Mesenchymal stem cell (in vitro differentiated cells and primary cell): ENCODE measurements around the gene VEGFC.
A peak's percentile ranks its signal among the peaks of the same experiment; 100 is the strongest.

ENCODE experiments used
- DNase-seq: peaks from one replicate; pipeline ENCODE4 v3.0.0-alpha.2; 2013
- H2AFZ ChIP-seq: one replicate; pipeline ENCODE4 v1.6.1; 2013; ENCODE audit warnings: low read depth, mild to moderate bottlenecking, control low read depth, inconsistent platforms, low read length, moderate library complexity
- H2AK5ac ChIP-seq: 2 replicates; pipeline ENCODE4 v1.6.1; 2013; ENCODE audit warnings: low read length, moderate library complexity, mild to moderate bottlenecking, inconsistent platforms; ENCODE audit not compliant: severe bottlenecking
- H2BK120ac ChIP-seq: one replicate; pipeline ENCODE4 v1.6.1; 2013; ENCODE audit warnings: low read depth, mild to moderate bottlenecking, inconsistent platforms, low read length, moderate library complexity
- H2BK12ac ChIP-seq, 2 experiments: one replicate each; pipeline ENCODE4 v1.6.1; 2013; ENCODE audit warnings: inconsistent platforms in 2 of 2, low read length in 2 of 2, mild to moderate bottlenecking in 2 of 2, moderate library complexity in 2 of 2, control low read depth in 1 of 2
- H2BK15ac ChIP-seq: one replicate; pipeline ENCODE4 v1.6.1; 2013; ENCODE audit warnings: mild to moderate bottlenecking, low read depth, inconsistent platforms; ENCODE audit not compliant: poor library complexity, severe bottlenecking
- H2BK5ac ChIP-seq: 2 replicates; pipeline ENCODE4 v1.6.1; 2013; ENCODE audit warnings: low read depth, mild to moderate bottlenecking, low read length, control low read depth, inconsistent platforms; ENCODE audit not compliant: poor library complexity, severe bottlenecking
- H3K14ac ChIP-seq, 2 experiments: one replicate each; pipeline ENCODE4 v1.6.1; 2013; ENCODE audit warnings: inconsistent platforms in 2 of 2, low read length in 2 of 2, control low read depth in 1 of 2, mild to moderate bottlenecking in 1 of 2, moderate library complexity in 1 of 2
- H3K18ac ChIP-seq, 2 experiments: one replicate each; pipeline ENCODE4 v1.6.1; 2013; ENCODE audit warnings: inconsistent platforms in 2 of 2, low read length in 2 of 2, control low read depth in 1 of 2, low read depth in 1 of 2, mild to moderate bottlenecking in 1 of 2
- H3K23ac ChIP-seq, 2 experiments: one replicate each; pipeline ENCODE4 v1.6.1; 2013; ENCODE audit warnings: inconsistent platforms in 2 of 2, low read length in 2 of 2, mild to moderate bottlenecking in 2 of 2, moderate library complexity in 2 of 2, control low read depth in 1 of 2
- H3K27ac ChIP-seq: 2 replicates; pipeline ENCODE4 v1.5.1; 2013; ENCODE audit warnings: mild to moderate bottlenecking, moderate library complexity, low read length, control low read depth, inconsistent platforms; ENCODE audit not compliant: poor library complexity, severe bottlenecking
- H3K27me3 ChIP-seq, 2 experiments: 2 replicates each; pipeline versions ENCODE4 v1.6.1 to v1.7.0; 2013; ENCODE audit warnings: low read length in 2 of 2, mild to moderate bottlenecking in 2 of 2, moderate library complexity in 2 of 2, control low read depth in 1 of 2, inconsistent platforms in 1 of 2; ENCODE audit not compliant: control insufficient read depth in 1 of 2, insufficient read depth in 1 of 2
- H3K36me3 ChIP-seq, 2 experiments: 2 replicates each; pipeline versions ENCODE4 v1.6.1 to v1.7.0; 2013; ENCODE audit warnings: low read length in 2 of 2, control low read depth in 1 of 2, inconsistent platforms in 1 of 2, low read depth in 1 of 2, mild to moderate bottlenecking in 1 of 2; ENCODE audit not compliant: insufficient read depth in 2 of 2, control insufficient read depth in 1 of 2
- H3K4ac ChIP-seq, 2 experiments: one replicate each; pipeline ENCODE4 v1.6.1; 2013; ENCODE audit warnings: inconsistent platforms in 2 of 2, low read length in 2 of 2, mild to moderate bottlenecking in 2 of 2, moderate library complexity in 2 of 2, control low read depth in 1 of 2, low read depth in 1 of 2
- H3K4me1 ChIP-seq: 2 replicates; pipeline ENCODE4 v1.6.1; 2013; ENCODE audit warnings: low read depth, low read length, control low read depth; ENCODE audit not compliant: control insufficient read depth, insufficient read depth
- H3K4me2 ChIP-seq: 2 replicates; pipeline ENCODE4 v1.6.1; 2013; ENCODE audit warnings: low read length, mild to moderate bottlenecking, inconsistent platforms; ENCODE audit not compliant: poor library complexity, severe bottlenecking
- H3K4me3 ChIP-seq, 2 experiments: 2 replicates each; pipeline versions ENCODE4 v1.5.1 to v1.7.0; 2013; ENCODE audit warnings: low read length in 2 of 2, mild to moderate bottlenecking in 2 of 2, control low read depth in 1 of 2, low read depth in 1 of 2; ENCODE audit not compliant: insufficient read depth in 1 of 2
- H3K79me1 ChIP-seq: replicated peaks from 2 replicates; pipeline ENCODE4 v1.6.1; 2013; ENCODE audit warnings: mild to moderate bottlenecking, control low read depth, low read length, inconsistent platforms; ENCODE audit not compliant: poor library complexity, severe bottlenecking
- H3K9ac ChIP-seq: 2 replicates; pipeline ENCODE4 v1.7.0; 2013; ENCODE audit warnings: mild to moderate bottlenecking, low read length, moderate library complexity
- H3K9me3 ChIP-seq: 2 replicates; pipeline ENCODE4 v1.7.0; 2013; ENCODE audit warnings: mild to moderate bottlenecking, low read length; ENCODE audit not compliant: control insufficient read depth
- H4K8ac ChIP-seq: one replicate; pipeline ENCODE4 v1.6.1; 2013; ENCODE audit warnings: inconsistent platforms, mild to moderate bottlenecking, low read length, moderate library complexity
- H4K91ac ChIP-seq: one replicate; pipeline ENCODE4 v1.6.1; 2013; ENCODE audit warnings: mild to moderate bottlenecking, low read length, inconsistent platforms
- WGBS: methylation state at CpG from one replicate; pipeline ENCODE4 v1.1.7; 2013; ENCODE audit warnings: mixed read lengths; 5-methylcytosine and 5-hydroxymethylcytosine counted together

VEGFC gene

DNA sequence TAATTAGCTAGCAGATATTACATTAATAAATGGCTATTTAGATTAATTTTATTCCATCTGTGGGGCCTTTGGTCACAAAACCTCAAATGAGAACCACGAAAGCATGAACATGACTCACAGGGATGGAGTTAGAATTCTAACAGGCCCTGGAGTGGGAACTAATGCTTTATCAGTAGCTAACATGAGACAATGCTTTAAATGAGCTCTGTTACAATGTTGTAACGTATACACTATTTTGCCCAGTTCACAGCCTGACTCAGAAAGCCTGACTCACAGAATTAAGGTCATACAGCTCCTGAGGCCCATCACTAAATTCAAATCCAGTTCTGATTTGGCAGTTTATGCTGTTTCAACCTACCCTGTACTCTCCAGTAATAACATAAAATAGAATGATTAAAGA is 23.2 kb downstream of the VEGFC start:
- Histone ChIP-seq H3K4me3 (no peak overlapping the region), H3K23ac (no peak overlapping the region), H3K36me3 (peaks cover 0 to 13% of the 10 kb centered on the region in 2 experiments), H3K27ac (peak overlapping the region; percentile 56), H3K4me1 (peaks cover 1% of the 10 kb centered on the region), H3K9ac (peak overlapping the region; percentile 74), H3K4ac (no peak overlapping the region), H2AFZ (no peak overlapping the region), H3K14ac (no peak overlapping the region), H2BK12ac (no peak overlapping the region), H3K18ac (no peak overlapping the region), H2BK120ac (no peak overlapping the region), H3K27me3 (no peaks in the 10 kb centered on the region), H3K79me1 (peaks cover 14% of the 10 kb centered on the region), H2AK5ac (no peak overlapping the region), H3K4me2 (no peak overlapping the region), H2BK15ac (no peak overlapping the region), H3K9me3 (peaks cover 4% of the 10 kb centered on the region), H4K91ac (no peak overlapping the region), H2BK5ac (no peak overlapping the region), H4K8ac (no peak overlapping the region)
- DNase-seq = peak; percentile 91
- 0% methylated on average over 2 of the region's 2 CpGs for WGBS

DNA sequence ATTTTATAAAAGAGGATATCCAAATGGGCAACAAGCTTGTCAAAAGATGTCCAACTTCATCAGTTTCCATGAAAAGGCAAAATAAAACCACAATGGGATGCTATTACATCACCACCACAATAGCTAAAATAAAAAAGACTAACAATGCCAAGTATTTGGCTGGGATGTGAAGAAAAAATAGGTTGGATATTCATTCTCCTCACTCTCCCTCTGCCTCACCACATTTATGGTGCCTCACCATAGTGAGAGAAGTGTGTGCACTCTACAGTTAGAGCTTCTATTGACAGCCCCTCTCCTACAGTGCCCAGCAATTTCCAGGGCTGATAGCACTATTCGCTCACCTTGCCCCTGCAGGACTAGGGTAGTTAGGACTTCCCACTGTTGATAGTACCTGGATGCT is 25.5 kb downstream of the VEGFC start:
- Histone ChIP-seq H3K27me3 (no peaks in the 10 kb centered on the region), H3K27ac (no peak overlapping the region), H3K18ac (no peak overlapping the region), H3K4ac (no peak overlapping the region), H3K14ac (no peak overlapping the region), H3K79me1 (peaks cover 14% of the 10 kb centered on the region), H2AK5ac (no peak overlapping the region), H3K4me2 (no peak overlapping the region), H2BK5ac (no peak overlapping the region), H2AFZ (no peak overlapping the region), H3K9me3 (peaks cover 4% of the 10 kb centered on the region), H4K8ac (no peak overlapping the region), H2BK12ac (no peak overlapping the region), H3K23ac (no peak overlapping the region), H2BK120ac (no peak overlapping the region), H3K4me3 (no peak overlapping the region), H2BK15ac (no peak overlapping the region), H3K9ac (no peak overlapping the region), H4K91ac (no peak overlapping the region), H3K36me3 (peaks cover 0 to 8% of the 10 kb centered on the region in 2 experiments), H3K4me1 (peaks cover 1% of the 10 kb centered on the region)
- DNase-seq = no peak
- WGBS = 100% methylated on average over 1 of the region's 1 CpG

DNA sequence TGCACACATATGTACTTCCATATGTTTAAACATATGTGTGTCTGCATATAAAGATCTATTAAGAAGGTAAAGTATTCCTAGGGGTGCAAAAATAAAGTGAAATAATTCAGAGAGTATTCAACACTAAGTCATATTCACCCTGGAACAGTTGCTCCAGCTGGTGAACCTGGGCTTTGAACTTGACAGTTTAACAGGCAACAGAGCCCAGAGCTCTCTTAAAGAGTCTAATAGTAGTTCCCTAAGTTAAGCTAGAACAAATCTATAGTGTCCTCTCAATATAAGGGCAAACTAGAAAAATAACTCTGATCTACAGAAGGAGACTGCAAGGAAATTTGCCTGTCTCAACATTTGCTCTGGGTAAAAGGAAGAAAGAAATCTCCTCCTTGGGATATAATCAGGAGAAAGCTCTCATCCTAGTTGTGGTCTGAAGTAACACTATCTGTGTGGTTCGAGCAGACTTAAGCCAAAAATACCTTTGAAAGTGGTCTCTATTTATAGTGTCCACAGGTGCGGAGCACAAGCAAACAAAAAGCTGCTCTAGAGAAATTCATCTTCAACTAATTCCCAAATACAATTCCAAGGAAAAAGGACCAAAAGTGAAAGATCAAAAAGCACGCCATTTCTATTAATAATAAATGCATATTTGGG is 29.9 kb downstream of the VEGFC start:
- Histone ChIP-seq H3K18ac (no peak overlapping the region), H3K9me3 (peaks cover 4% of the 10 kb centered on the region), H2AFZ (no peak overlapping the region), H3K36me3 (peaks cover 0 to 4% of the 10 kb centered on the region in 2 experiments), H3K4ac (no peak overlapping the region), H4K8ac (no peak overlapping the region), H3K4me3 (no peak overlapping the region), H3K14ac (no peak overlapping the region), H3K23ac (no peak overlapping the region), H3K79me1 (peaks cover 8% of the 10 kb centered on the region), H3K4me1 (no peaks in the 10 kb centered on the region), H4K91ac (no peak overlapping the region), H2BK120ac (no peak overlapping the region), H3K9ac (no peak overlapping the region), H2BK12ac (no peak overlapping the region), H3K27me3 (no peaks in the 10 kb centered on the region), H3K27ac (no peak overlapping the region), H2BK15ac (no peak overlapping the region), H2BK5ac (no peak overlapping the region), H2AK5ac (no peak overlapping the region), H3K4me2 (no peak overlapping the region)
- WGBS = 79% methylated on average over 2 of the region's 3 CpGs
- no peak for DNase-seq

DNA sequence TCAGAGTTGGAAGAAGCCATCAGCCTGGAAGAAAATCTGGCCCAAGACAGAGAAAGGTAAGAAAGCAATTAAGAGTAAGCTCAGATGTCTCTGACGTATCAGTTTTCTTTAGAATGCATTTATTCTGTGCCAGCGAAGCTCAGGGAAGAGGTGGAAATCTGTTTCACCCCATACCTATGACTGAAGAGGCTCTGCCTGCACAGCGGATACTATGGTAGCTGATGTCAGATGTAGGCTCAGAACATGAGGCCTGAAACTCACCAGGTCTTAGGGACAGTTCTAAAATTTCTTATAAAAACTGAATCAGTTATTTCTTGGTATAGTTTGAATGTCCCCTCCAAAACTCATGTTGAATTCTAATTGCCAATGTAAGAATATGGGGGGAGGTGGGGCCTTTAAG is 30.9 kb downstream of the VEGFC start:
- Histone ChIP-seq H3K4me1 (no peaks in the 10 kb centered on the region), H3K9ac (no peak overlapping the region), H3K27me3 (no peaks in the 10 kb centered on the region), H2BK12ac (no peak overlapping the region), H3K14ac (no peak overlapping the region), H2BK5ac (no peak overlapping the region), H3K4me3 (no peak overlapping the region), H4K8ac (no peak overlapping the region), H3K36me3 (peaks cover 0 to 2% of the 10 kb centered on the region in 2 experiments), H2BK120ac (no peak overlapping the region), H2AK5ac (no peak overlapping the region), H3K4me2 (no peak overlapping the region), H4K91ac (no peak overlapping the region), H3K23ac (no peak overlapping the region), H3K27ac (no peak overlapping the region), H3K9me3 (peaks cover 4% of the 10 kb centered on the region), H3K4ac (no peak overlapping the region), H3K79me1 (peaks cover 6% of the 10 kb centered on the region), H3K18ac (no peak overlapping the region), H2BK15ac (no peak overlapping the region), H2AFZ (no peak overlapping the region)
- WGBS = 94% methylated on average over 3 of the region's 3 CpGs
- DNase-seq = no peak
